ENCODE data around the gene F2R.

The F2R gene

GRCh38 chr5:76747706-76748105 is 31.8 kb downstream of the F2R start:
- Histone ChIP-seq H3K9ac (ENCODE audit: low read depth, low read length, poor library complexity) (no peak overlapping the region), H4K8ac (ENCODE audit: low read depth, low read length) (no peak overlapping the region), H2BK5ac (ENCODE audit: low read length) (no peak overlapping the region), H3K18ac (ENCODE audit: low read length) (no peak overlapping the region), H3K36me3 (replicated peaks in 1 of 2; ENCODE audit: control insufficient read depth in 2 of 2, insufficient read depth in 2 of 2, low read length in 2 of 2) (no peaks in the 10 kb centered on the region), H2AFZ (ENCODE audit: low read length) (no peak overlapping the region), H4K91ac (ENCODE audit: low read depth, low read length, poor library complexity) (no peak overlapping the region), H3K27me3 (ENCODE audit: control insufficient read depth in 3 of 3, insufficient read depth in 3 of 3, low read depth in 1 of 3, low read length in 3 of 3) (no peaks in the 10 kb centered on the region), H3K23ac (ENCODE audit: low read depth, low read length, poor library complexity) (no peak overlapping the region), H3K4me1 (ENCODE audit: control insufficient read depth in 2 of 2, insufficient read depth in 1 of 2, low read depth in 1 of 2, low read length in 2 of 2) (no peaks in the 10 kb centered on the region), H3K4me2 (ENCODE audit: insufficient read depth, low read length, poor library complexity, severe bottlenecking) (no peak overlapping the region), H3K79me1 (ENCODE audit: low read depth, low read length) (no peaks in the 10 kb centered on the region), H3K14ac (ENCODE audit: low read length) (no peak overlapping the region), H2BK120ac (ENCODE audit: low read depth, low read length) (no peak overlapping the region), H3K27ac (replicated peaks; ENCODE audit: low read length) (no peak overlapping the region), H2BK12ac (ENCODE audit: low read length) (no peak overlapping the region), H2AK5ac (ENCODE audit: low read depth, low read length) (no peak overlapping the region), H3K4me3 (ENCODE audit: low read length in 2 of 2) (no peak overlapping the region), H3K9me3 (replicated peaks in 1 of 2; ENCODE audit: control insufficient read depth in 2 of 2, insufficient read depth in 1 of 2, low read depth in 1 of 2, low read length in 2 of 2) (no peaks in the 10 kb centered on the region), H3K4ac (ENCODE audit: low read length) (no peak overlapping the region), H2BK15ac (ENCODE audit: low read length) (no peak overlapping the region)
- no peak for DNase-seq (ENCODE audit: low spot score)
- WGBS, 2 donors (ENCODE audit: extremely low coverage in 2 of 2, insufficient read length in 2 of 2, insufficient replicate concordance in 1 of 2), result no CpG with 5 or more reads among the region's 13 CpGs

- H2AFZ ChIP-seq (ENCODE audit: low read length), result no peak overlapping the region
- no CpG with 5 or more reads among the region's 5 CpGs for WGBS, 2 donors (ENCODE audit: extremely low coverage in 2 of 2, insufficient read length in 2 of 2, insufficient replicate concordance in 1 of 2)
- no peak overlapping the region for H3K4ac ChIP-seq (ENCODE audit: low read length)
- no peak overlapping the region for H4K8ac ChIP-seq (ENCODE audit: low read depth, low read length)
- H3K4me1 ChIP-seq (ENCODE audit: control insufficient read depth in 2 of 2, insufficient read depth in 1 of 2, low read depth in 1 of 2, low read length in 2 of 2), result peaks cover 0 to 2% of the 10 kb centered on the region in 2 donors
- H3K27ac ChIP-seq (replicated peaks; ENCODE audit: low read length), result no peak overlapping the region
- no peaks in the 10 kb centered on the region for H3K9me3 ChIP-seq (replicated peaks in 1 of 2; ENCODE audit: control insufficient read depth in 2 of 2, insufficient read depth in 1 of 2, low read depth in 1 of 2, low read length in 2 of 2)
- H3K18ac ChIP-seq (ENCODE audit: low read length), result no peak overlapping the region
- no peak overlapping the region for H2BK5ac ChIP-seq (ENCODE audit: low read length)
- no peaks in the 10 kb centered on the region for H3K27me3 ChIP-seq (ENCODE audit: control insufficient read depth in 3 of 3, insufficient read depth in 3 of 3, low read depth in 1 of 3, low read length in 3 of 3)
- no peak overlapping the region for H3K14ac ChIP-seq (ENCODE audit: low read length)
- H4K91ac ChIP-seq (ENCODE audit: low read depth, low read length, poor library complexity), result no peak overlapping the region
- no peak overlapping the region for H3K4me2 ChIP-seq (ENCODE audit: insufficient read depth, low read length, poor library complexity, severe bottlenecking)
- H3K36me3 ChIP-seq (replicated peaks in 1 of 2; ENCODE audit: control insufficient read depth in 2 of 2, insufficient read depth in 2 of 2, low read length in 2 of 2), result no peaks in the 10 kb centered on the region
- no peaks in the 10 kb centered on the region for H3K79me1 ChIP-seq (ENCODE audit: low read depth, low read length)
- no peak overlapping the region for H2BK15ac ChIP-seq (ENCODE audit: low read length)
- H3K23ac ChIP-seq (ENCODE audit: low read depth, low read length, poor library complexity), result no peak overlapping the region
- no peak for DNase-seq (ENCODE audit: low spot score)
- no peak overlapping the region for H2BK12ac ChIP-seq (ENCODE audit: low read length)
- no peak overlapping the region for H3K4me3 ChIP-seq (ENCODE audit: low read length in 2 of 2)
- no peak overlapping the region for H2BK120ac ChIP-seq (ENCODE audit: low read depth, low read length)
- no peak overlapping the region for H2AK5ac ChIP-seq (ENCODE audit: low read depth, low read length)
- H3K9ac ChIP-seq (ENCODE audit: low read depth, low read length, poor library complexity), result no peak overlapping the region
These were observed 35.4 kb downstream of the F2R start for GRCh38 chr5:76751291-76751690.

GRCh38 chr5:76754668-76755078 is 38.7 kb downstream of the F2R start:
- Histone ChIP-seq H2BK5ac (ENCODE audit: low read length) (no peak overlapping the region), H3K9ac (ENCODE audit: low read depth, low read length, poor library complexity) (no peak overlapping the region), H3K79me1 (ENCODE audit: low read depth, low read length) (no peaks in the 10 kb centered on the region), H3K4me1 (ENCODE audit: control insufficient read depth in 2 of 2, insufficient read depth in 1 of 2, low read depth in 1 of 2, low read length in 2 of 2) (peaks cover 0 to 2% of the 10 kb centered on the region in 2 donors), H3K27me3 (ENCODE audit: control insufficient read depth in 3 of 3, insufficient read depth in 3 of 3, low read depth in 1 of 3, low read length in 3 of 3) (no peaks in the 10 kb centered on the region), H4K8ac (ENCODE audit: low read depth, low read length) (no peak overlapping the region), H3K4ac (ENCODE audit: low read length) (no peak overlapping the region), H2BK120ac (ENCODE audit: low read depth, low read length) (no peak overlapping the region), H3K9me3 (replicated peaks in 1 of 2; ENCODE audit: control insufficient read depth in 2 of 2, insufficient read depth in 1 of 2, low read depth in 1 of 2, low read length in 2 of 2) (no peaks in the 10 kb centered on the region), H3K14ac (ENCODE audit: low read length) (no peak overlapping the region), H3K4me2 (ENCODE audit: insufficient read depth, low read length, poor library complexity, severe bottlenecking) (no peak overlapping the region), H3K18ac (ENCODE audit: low read length) (no peak overlapping the region), H3K4me3 (ENCODE audit: low read length in 2 of 2) (no peak overlapping the region), H3K36me3 (replicated peaks in 1 of 2; ENCODE audit: control insufficient read depth in 2 of 2, insufficient read depth in 2 of 2, low read length in 2 of 2) (no peaks in the 10 kb centered on the region), H2BK15ac (ENCODE audit: low read length) (no peak overlapping the region), H3K27ac (replicated peaks; ENCODE audit: low read length) (no peak overlapping the region), H3K23ac (ENCODE audit: low read depth, low read length, poor library complexity) (peak overlapping the region; percentile 38), H2BK12ac (ENCODE audit: low read length) (no peak overlapping the region), H2AK5ac (ENCODE audit: low read depth, low read length) (no peak overlapping the region), H2AFZ (ENCODE audit: low read length) (no peak overlapping the region), H4K91ac (ENCODE audit: low read depth, low read length, poor library complexity) (no peak overlapping the region)
- no peak for DNase-seq (ENCODE audit: low spot score)
- no CpG with 5 or more reads among the region's 3 CpGs for WGBS, 2 donors (ENCODE audit: extremely low coverage in 2 of 2, insufficient read length in 2 of 2, insufficient replicate concordance in 1 of 2)

GRCh38 chr5:76755779-76756637 is 40.1 kb downstream of the F2R start:
- H3K4ac ChIP-seq (ENCODE audit: low read length), result no peak overlapping the region
- peak overlapping the region; percentile 72 for H2AFZ ChIP-seq (ENCODE audit: low read length)
- H3K18ac ChIP-seq (ENCODE audit: low read length), result no peak overlapping the region
- H3K4me3 ChIP-seq (ENCODE audit: low read length in 2 of 2), result no peak overlapping the region
- no peak overlapping the region for H3K27ac ChIP-seq (replicated peaks; ENCODE audit: low read length)
- no peak overlapping the region for H2AK5ac ChIP-seq (ENCODE audit: low read depth, low read length)
- H4K91ac ChIP-seq (ENCODE audit: low read depth, low read length, poor library complexity), result no peak overlapping the region
- no peak overlapping the region for H3K23ac ChIP-seq (ENCODE audit: low read depth, low read length, poor library complexity)
- no peaks in the 10 kb centered on the region for H3K27me3 ChIP-seq (ENCODE audit: control insufficient read depth in 3 of 3, insufficient read depth in 3 of 3, low read depth in 1 of 3, low read length in 3 of 3)
- H3K4me1 ChIP-seq (ENCODE audit: control insufficient read depth in 2 of 2, insufficient read depth in 1 of 2, low read depth in 1 of 2, low read length in 2 of 2), result peaks cover 0 to 2% of the 10 kb centered on the region in 2 donors
- DNase-seq (ENCODE audit: low spot score), result no peak
- no CpG with 5 or more reads among the region's 11 CpGs for WGBS, 2 donors (ENCODE audit: extremely low coverage in 2 of 2, insufficient read length in 2 of 2, insufficient replicate concordance in 1 of 2)
- H3K79me1 ChIP-seq (ENCODE audit: low read depth, low read length), result no peaks in the 10 kb centered on the region
- H3K4me2 ChIP-seq (ENCODE audit: insufficient read depth, low read length, poor library complexity, severe bottlenecking), result no peak overlapping the region
- no peak overlapping the region for H2BK120ac ChIP-seq (ENCODE audit: low read depth, low read length)
- no peak overlapping the region for H4K8ac ChIP-seq (ENCODE audit: low read depth, low read length)
- no peak overlapping the region for H3K9ac ChIP-seq (ENCODE audit: low read depth, low read length, poor library complexity)
- no peak overlapping the region for H2BK5ac ChIP-seq (ENCODE audit: low read length)
- peaks cover 0 to 1% of the 10 kb centered on the region in 2 donors for H3K9me3 ChIP-seq (replicated peaks in 1 of 2; ENCODE audit: control insufficient read depth in 2 of 2, insufficient read depth in 1 of 2, low read depth in 1 of 2, low read length in 2 of 2)
- no peak overlapping the region for H2BK12ac ChIP-seq (ENCODE audit: low read length)
- no peak overlapping the region for H3K14ac ChIP-seq (ENCODE audit: low read length)
- no peak overlapping the region for H2BK15ac ChIP-seq (ENCODE audit: low read length)
- H3K36me3 ChIP-seq (replicated peaks in 1 of 2; ENCODE audit: control insufficient read depth in 2 of 2, insufficient read depth in 2 of 2, low read length in 2 of 2), result no peaks in the 10 kb centered on the region
